ENCODE measurements around the gene PEAR1. TPM values are rescaled to one million over a fixed set of nuclear protein-coding genes. Genes with fewer than 3 reads are reported as not detected.

The PEAR1 gene
- total RNA-seq, 1 experiment from 2014 or later: 10.8 TPM

DNA sequence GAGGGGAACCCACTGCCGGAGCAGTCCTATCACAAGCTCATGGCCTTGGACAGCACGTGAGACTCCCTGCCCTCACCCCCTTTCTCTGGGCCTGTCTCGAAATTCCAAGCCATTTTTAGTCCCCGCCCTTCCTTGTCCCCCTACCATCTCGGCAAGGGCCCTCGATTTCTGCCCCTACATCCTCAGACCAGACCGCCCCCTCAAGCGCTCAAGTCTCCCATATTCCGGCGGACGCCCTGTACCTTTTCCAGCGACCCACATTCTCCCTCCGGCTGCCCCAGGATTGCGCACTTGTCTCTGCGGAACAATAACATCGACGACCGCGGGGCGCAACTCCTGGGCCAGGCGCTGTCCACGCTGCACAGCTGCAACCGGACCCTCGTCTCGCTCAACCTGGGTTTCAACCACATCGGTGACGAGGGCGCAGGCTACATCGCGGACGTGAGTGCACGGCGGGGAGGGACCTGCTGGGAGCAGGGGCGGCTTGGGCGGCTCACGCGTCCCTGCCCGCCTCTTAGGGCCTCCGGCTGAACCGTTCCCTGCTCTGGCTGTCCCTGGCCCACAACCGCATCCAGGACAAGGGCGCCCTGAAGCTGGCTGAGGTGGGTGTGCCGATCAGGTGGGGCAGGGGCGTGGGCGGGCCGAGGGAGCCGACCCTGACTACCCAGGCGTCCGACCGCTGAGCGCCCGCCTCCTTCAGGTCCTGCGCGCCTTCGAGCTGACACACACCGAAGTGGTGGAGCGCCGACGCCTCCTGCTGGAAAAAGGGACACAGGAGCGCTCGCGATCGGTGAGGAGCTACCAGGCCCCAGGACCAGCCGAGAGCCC, 33.9 kb downstream of the PEAR1 start:
- RAD21 ChIA-PET (ENCODE audit: low non-redundant PET in 1 of 2, low total read pairs in 2 of 2, uncharacterized antibody in 2 of 2, unreplicated experiment in 2 of 2): interaction anchor here (0.7 to 1.2 kb wide), 5 partner anchors 33 to 239 kb away, joined by 3 to 5 read pairs (median 4); no protein-coding TSS in a partner anchor
- ATAC-seq: peak; percentile 89
- TF ChIP-seq POLR2A (IDR thresholded peaks at IDR 0.05; ENCODE audit: borderline replicate concordance, extremely low read depth, insufficient read depth, insufficient read length) (no peak), EGR1 (IDR thresholded peaks at IDR 0.05; ENCODE audit: low read depth) (peak; percentile 79), TCF7L2 (IDR thresholded peaks at IDR 0.05; ENCODE audit: borderline replicate concordance, extremely low read depth, insufficient read depth, insufficient read length) (no peak), RAD21 (IDR thresholded peaks at IDR 0.05; ENCODE audit: low read depth) (peak; percentile 97), SIN3A (IDR thresholded peaks at IDR 0.05; ENCODE audit: low read depth) (no peak)
- TF ChIP-seq, protein P1, sequence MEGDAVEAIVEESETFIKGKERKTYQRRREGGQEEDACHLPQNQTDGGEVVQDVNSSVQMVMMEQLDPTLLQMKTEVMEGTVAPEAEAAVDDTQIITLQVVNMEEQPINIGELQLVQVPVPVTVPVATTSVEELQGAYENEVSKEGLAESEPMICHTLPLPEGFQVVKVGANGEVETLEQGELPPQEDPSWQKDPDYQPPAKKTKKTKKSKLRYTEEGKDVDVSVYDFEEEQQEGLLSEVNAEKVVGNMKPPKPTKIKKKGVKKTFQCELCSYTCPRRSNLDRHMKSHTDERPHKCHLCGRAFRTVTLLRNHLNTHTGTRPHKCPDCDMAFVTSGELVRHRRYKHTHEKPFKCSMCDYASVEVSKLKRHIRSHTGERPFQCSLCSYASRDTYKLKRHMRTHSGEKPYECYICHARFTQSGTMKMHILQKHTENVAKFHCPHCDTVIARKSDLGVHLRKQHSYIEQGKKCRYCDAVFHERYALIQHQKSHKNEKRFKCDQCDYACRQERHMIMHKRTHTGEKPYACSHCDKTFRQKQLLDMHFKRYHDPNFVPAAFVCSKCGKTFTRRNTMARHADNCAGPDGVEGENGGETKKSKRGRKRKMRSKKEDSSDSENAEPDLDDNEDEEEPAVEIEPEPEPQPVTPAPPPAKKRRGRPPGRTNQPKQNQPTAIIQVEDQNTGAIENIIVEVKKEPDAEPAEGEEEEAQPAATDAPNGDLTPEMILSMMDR (IDR thresholded peaks at IDR 0.05 in 2 of 3, conservative IDR thresholded peaks at IDR 0.05 in 1 of 3; ENCODE audit: borderline replicate concordance in 1 of 3, insufficient read depth in 1 of 3, low read depth in 2 of 3, low read length in 2 of 3): peak; percentile 81 to 93 (median 81)
- TF ChIP-seq, protein P2, sequence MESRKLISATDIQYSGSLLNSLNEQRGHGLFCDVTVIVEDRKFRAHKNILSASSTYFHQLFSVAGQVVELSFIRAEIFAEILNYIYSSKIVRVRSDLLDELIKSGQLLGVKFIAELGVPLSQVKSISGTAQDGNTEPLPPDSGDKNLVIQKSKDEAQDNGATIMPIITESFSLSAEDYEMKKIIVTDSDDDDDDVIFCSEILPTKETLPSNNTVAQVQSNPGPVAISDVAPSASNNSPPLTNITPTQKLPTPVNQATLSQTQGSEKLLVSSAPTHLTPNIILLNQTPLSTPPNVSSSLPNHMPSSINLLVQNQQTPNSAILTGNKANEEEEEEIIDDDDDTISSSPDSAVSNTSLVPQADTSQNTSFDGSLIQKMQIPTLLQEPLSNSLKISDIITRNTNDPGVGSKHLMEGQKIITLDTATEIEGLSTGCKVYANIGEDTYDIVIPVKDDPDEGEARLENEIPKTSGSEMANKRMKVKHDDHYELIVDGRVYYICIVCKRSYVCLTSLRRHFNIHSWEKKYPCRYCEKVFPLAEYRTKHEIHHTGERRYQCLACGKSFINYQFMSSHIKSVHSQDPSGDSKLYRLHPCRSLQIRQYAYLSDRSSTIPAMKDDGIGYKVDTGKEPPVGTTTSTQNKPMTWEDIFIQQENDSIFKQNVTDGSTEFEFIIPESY (IDR thresholded peaks at IDR 0.05; ENCODE audit: extremely low read depth, insufficient replicate concordance, low read length): no peak
- BruUV-seq (replicated peaks): no TSS peak
- no peaks in the 10 kb centered on the region for H3K36me3 ChIP-seq (ENCODE audit: control insufficient read depth in 1 of 2, insufficient read depth in 2 of 2, low read length in 2 of 2)
- H2AFZ ChIP-seq (ENCODE audit: low read depth, low read length, poor library complexity, severe bottlenecking): no peak overlapping the region
- H3K4me3 ChIP-seq (replicated peaks in 1 of 2; ENCODE audit: low read depth in 1 of 2, low read length in 2 of 2): peak overlapping the region; percentile 38 to 59
- POLR2A ChIA-PET: interaction anchor here (1.4 kb wide), 1 partner anchor 38 kb away, joined by 7 read pairs; no protein-coding TSS in a partner anchor
- H3K9me3 ChIP-seq (ENCODE audit: control insufficient read depth in 1 of 2, insufficient read depth in 1 of 2, low read depth in 1 of 2, low read length in 2 of 2): no peaks in the 10 kb centered on the region
- peak overlapping the region; percentile 60 for H3K9ac ChIP-seq (ENCODE audit: low read length)
- CTCF ChIA-PET: interaction anchor here (0.6 to 4.0 kb wide), 32 partner anchors 9 to 300 kb away, joined by 3 to 62 read pairs (median 4); partner anchors contain the start of genes CRABP2, INSRR, ISG20L2 and METTL25B
- no peaks in the 10 kb centered on the region for H3K79me2 ChIP-seq (ENCODE audit: insufficient read depth, low read length)
- intact Hi-C loops (cut with micrococcal nuclease): loop anchor here (1.0 to 10.0 kb wide), 5 partner anchors 35 to 303 kb away; no protein-coding TSS in a partner anchor
- peaks cover 20 to 31% of the 10 kb centered on the region in 2 experiments for H3K4me1 ChIP-seq (ENCODE audit: control insufficient read depth in 1 of 2, insufficient read depth in 2 of 2, low read length in 2 of 2)
- DNase-seq (ENCODE audit: low read depth, low spot score): peak; percentile 66
- H4K20me1 ChIP-seq (ENCODE audit: insufficient read depth): no peaks in the 10 kb centered on the region
- H3K27ac ChIP-seq (ENCODE audit: low read depth, low read length): peak overlapping the region; percentile 12; the same call in 1 of the 2 replicates
- peak overlapping the region; percentile 93 for H3K4me2 ChIP-seq (ENCODE audit: low read length)
- peaks cover 6% of the 10 kb centered on the region; the same call in 1 of the 2 replicates for H3K27me3 ChIP-seq (ENCODE audit: insufficient read depth, low read length)
- no peaks in the 10 kb centered on the region for H3K9me2 ChIP-seq (ENCODE audit: insufficient read depth)
